ENCODE measurements around the gene WDR44. TPM values are rescaled to one million over a fixed set of nuclear protein-coding genes. Genes with fewer than 3 reads are reported as not detected.
"Not testable (repeated sequence)": the region's sequence is repeated elsewhere in the genome, so short reads cannot be mapped to it uniquely, and the experiment has no call there.

WDR44 gene
- total RNA-seq, 1 donor from 2014 or later: 19.3 TPM

- Mint-ChIP-seq H3K4me1 (ENCODE audit: low read depth) (peaks cover 5% of the 10 kb centered on the region), H3K36me3 (ENCODE audit: low read depth) (no peaks in the 10 kb centered on the region), H3K4me3 (ENCODE audit: unreplicated experiment) (no peak overlapping the region), H3K9me3 (ENCODE audit: low read depth) (peaks cover 7% of the 10 kb centered on the region), H3K27ac (ENCODE audit: unreplicated experiment) (peak overlapping the region; percentile 10), H3K27me3 (ENCODE audit: low read depth) (no peaks in the 10 kb centered on the region)
- DNase-seq (ENCODE audit: low spot score): no peak
- no peak for TF ChIP-seq CTCF (IDR thresholded peaks at IDR 0.05)
These were observed 130.0 kb downstream of the WDR44 start for GRCh38 chrX:118475903-118476302.

- H3K27me3 Mint-ChIP-seq (ENCODE audit: low read depth): no peaks in the 10 kb centered on the region
- no peak for DNase-seq (ENCODE audit: low spot score)
- no peak for TF ChIP-seq CTCF (IDR thresholded peaks at IDR 0.05)
- H3K4me3 Mint-ChIP-seq (ENCODE audit: unreplicated experiment): no peak overlapping the region
- H3K9me3 Mint-ChIP-seq (ENCODE audit: low read depth): peaks cover 3% of the 10 kb centered on the region
- peaks cover 10% of the 10 kb centered on the region for H3K4me1 Mint-ChIP-seq (ENCODE audit: low read depth)
- H3K36me3 Mint-ChIP-seq (ENCODE audit: low read depth): no peaks in the 10 kb centered on the region
- no peak overlapping the region for H3K27ac Mint-ChIP-seq (ENCODE audit: unreplicated experiment)
These were observed 134.3 kb downstream of the WDR44 start for GRCh38 chrX:118480172-118480571.

GRCh38 chrX:118482384-118482783 is 136.5 kb downstream of the WDR44 start:
- not testable (repeated sequence) for H3K36me3 Mint-ChIP-seq (ENCODE audit: low read depth); H3K4me1 Mint-ChIP-seq (ENCODE audit: low read depth); H3K9me3 Mint-ChIP-seq (ENCODE audit: low read depth); H3K4me3 Mint-ChIP-seq (ENCODE audit: unreplicated experiment); DNase-seq (ENCODE audit: low spot score); H3K27me3 Mint-ChIP-seq (ENCODE audit: low read depth); H3K27ac Mint-ChIP-seq (ENCODE audit: unreplicated experiment)

GRCh38 chrX:118484216-118484903 is 138.5 kb downstream of the WDR44 start:
- no peaks in the 10 kb centered on the region for H3K36me3 Mint-ChIP-seq (ENCODE audit: low read depth)

GRCh38 chrX:118486693-118487092 is 140.8 kb downstream of the WDR44 start:
- not testable (repeated sequence) for H3K9me3 Mint-ChIP-seq (ENCODE audit: low read depth); H3K36me3 Mint-ChIP-seq (ENCODE audit: low read depth); H3K27me3 Mint-ChIP-seq (ENCODE audit: low read depth); DNase-seq (ENCODE audit: low spot score); H3K4me3 Mint-ChIP-seq (ENCODE audit: unreplicated experiment); H3K4me1 Mint-ChIP-seq (ENCODE audit: low read depth); H3K27ac Mint-ChIP-seq (ENCODE audit: unreplicated experiment)

More at GRCh38 chrX:118484216-118484903, 138.5 kb downstream of the WDR44 start:
- H3K9me3 Mint-ChIP-seq (ENCODE audit: low read depth): peaks cover 3% of the 10 kb centered on the region
- no peak overlapping the region for H3K4me3 Mint-ChIP-seq (ENCODE audit: unreplicated experiment)
- peak overlapping the region; percentile 64 for H3K27ac Mint-ChIP-seq (ENCODE audit: unreplicated experiment)
- no peaks in the 10 kb centered on the region for H3K27me3 Mint-ChIP-seq (ENCODE audit: low read depth)
- peaks cover 6% of the 10 kb centered on the region for H3K4me1 Mint-ChIP-seq (ENCODE audit: low read depth)
- DNase-seq (ENCODE audit: low spot score): no peak
- no peak for TF ChIP-seq CTCF (IDR thresholded peaks at IDR 0.05)

GRCh38 chrX:118493016-118493415 is 147.1 kb downstream of the WDR44 start:
- no peak overlapping the region for H3K4me3 Mint-ChIP-seq (ENCODE audit: unreplicated experiment)
- no peak for TF ChIP-seq CTCF (IDR thresholded peaks at IDR 0.05)
- no peak for DNase-seq (ENCODE audit: low spot score)
- no peaks in the 10 kb centered on the region for H3K27me3 Mint-ChIP-seq (ENCODE audit: low read depth)
- H3K27ac Mint-ChIP-seq (ENCODE audit: unreplicated experiment): no peak overlapping the region
- peaks cover 4% of the 10 kb centered on the region for H3K9me3 Mint-ChIP-seq (ENCODE audit: low read depth)
- peaks cover 11% of the 10 kb centered on the region for H3K4me1 Mint-ChIP-seq (ENCODE audit: low read depth)
- no peaks in the 10 kb centered on the region for H3K36me3 Mint-ChIP-seq (ENCODE audit: low read depth)
